Hematopoietic multipotent progenitor cell (in vitro differentiated cells): ENCODE measurements around the gene FOXM1. TPM values are rescaled to one million over a fixed set of nuclear protein-coding genes. Genes with fewer than 3 reads are reported as not detected.

Experiments
- DNase-seq, 3 donors: peaks; one replicate each; pipeline ENCODE4 v3.0.0-alpha.2; 2011 to 2015; ENCODE audit warnings: low read depth in 2 of 3, low spot score in 2 of 3
- total RNA-seq: library from RNA; depleted of rRNA; stranded (reverse); fragments of >200 nt; gene quantifications from one replicate; pipeline ENCODE4 v1.2.3, GENCODE V29; 2012

Gene FOXM1
- total RNA-seq, 1 donor: 4.0 TPM

- no peak for DNase-seq
Measured at GRCh38 chr12:2844786-2845185, 32.2 kb downstream of the FOXM1 start.

- no peak for DNase-seq
Measured at GRCh38 chr12:2842948-2843347, 34.0 kb downstream of the FOXM1 start.

DNA sequence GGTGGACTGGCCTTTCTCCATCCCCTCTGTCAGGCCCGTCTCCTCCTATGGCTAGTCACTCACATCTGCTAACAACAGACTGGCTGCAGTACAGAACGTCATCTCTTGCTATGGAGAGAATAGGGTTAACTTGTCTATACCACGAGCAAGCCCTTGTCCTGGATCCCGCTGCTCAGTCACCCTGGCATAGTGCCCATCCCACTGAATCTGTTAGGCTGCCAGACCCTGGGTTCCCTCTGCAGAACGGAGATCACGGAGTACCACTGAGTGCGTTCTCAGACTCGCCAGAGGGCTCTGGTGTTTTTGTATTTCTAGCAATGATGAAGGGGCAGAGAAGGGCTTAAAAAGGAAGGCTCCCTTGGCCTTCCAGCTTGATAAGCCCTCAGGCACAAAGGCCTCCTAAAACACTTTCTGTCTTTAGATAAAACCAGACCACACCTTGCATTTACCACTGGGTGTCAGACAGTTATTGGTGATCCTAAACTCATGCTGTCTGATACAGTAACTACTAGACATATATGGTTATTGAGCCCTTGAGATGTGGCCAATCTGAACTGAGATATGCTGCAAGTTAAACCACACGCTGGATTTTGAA, 35.8 kb downstream of the FOXM1 start:
- DNase-seq: no peak

DNA sequence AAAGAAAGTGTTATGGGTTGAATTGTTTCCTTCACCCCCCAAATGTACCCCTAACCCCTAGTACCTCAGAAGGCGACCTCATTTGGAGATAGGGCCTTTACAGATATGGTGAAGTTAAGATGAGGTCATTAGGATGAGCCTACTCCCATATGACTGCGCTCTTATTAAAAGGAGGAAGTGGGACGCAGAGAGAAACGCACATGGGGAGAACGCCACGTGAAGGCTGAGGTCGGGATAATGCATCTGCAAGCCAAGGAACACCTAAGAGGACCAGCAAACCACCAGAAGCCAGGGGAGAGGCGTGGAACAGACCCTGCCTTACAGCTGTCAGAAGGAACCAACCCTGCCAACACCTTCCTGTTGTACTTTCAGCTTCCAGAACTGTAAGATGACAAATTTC, 40.4 kb downstream of the FOXM1 start:
- no peak for DNase-seq

GRCh38 chr12:2835691-2836403, 41.1 kb downstream of the FOXM1 start:
- no peak for DNase-seq

GRCh38 chr12:2834581-2835491, 42.1 kb downstream of the FOXM1 start, which contains the start of gene NRIP2:
TSS of gene NRIP2 (minus strand) at chr12:2835035. CDS start at chr12:2834983, 52 bp downstream.
- peak in 2 of 3 donors; percentile 5 to 17 for DNase-seq

GRCh38 chr12:2833810-2834209, 43.2 kb downstream of the FOXM1 start:
- no peak for DNase-seq

- no peak for DNase-seq
Measured at GRCh38 chr12:2833327-2833726, 43.6 kb downstream of the FOXM1 start.

DNA sequence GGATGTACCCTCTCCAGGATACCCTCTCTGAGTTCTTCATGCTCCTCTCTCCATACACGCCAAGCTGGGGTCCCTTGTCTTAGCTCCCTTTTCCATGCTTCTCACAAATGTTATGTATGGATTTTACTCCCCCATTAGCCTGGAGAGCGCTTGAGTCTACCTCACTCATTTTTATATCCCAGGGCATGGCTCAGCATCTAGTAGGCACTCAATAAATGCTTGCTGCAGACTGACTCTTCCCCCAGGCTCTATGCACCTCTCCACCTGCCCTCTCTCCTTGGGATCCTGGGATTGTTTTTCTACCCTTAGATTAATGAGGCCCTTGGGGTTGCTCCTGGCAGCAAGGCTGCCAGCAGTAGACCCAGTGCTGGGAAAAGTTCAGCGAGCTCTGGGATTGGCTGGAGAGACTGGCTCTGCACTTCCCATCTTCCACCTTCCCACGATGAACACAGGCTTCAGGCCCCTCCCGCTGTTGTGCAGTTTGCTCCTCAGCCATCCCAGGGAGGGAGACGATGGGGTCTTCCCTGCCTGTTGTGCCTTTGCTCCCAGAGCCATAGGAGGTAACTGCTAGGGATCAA, 44.3 kb downstream of the FOXM1 start:
- no peak for DNase-seq

DNA sequence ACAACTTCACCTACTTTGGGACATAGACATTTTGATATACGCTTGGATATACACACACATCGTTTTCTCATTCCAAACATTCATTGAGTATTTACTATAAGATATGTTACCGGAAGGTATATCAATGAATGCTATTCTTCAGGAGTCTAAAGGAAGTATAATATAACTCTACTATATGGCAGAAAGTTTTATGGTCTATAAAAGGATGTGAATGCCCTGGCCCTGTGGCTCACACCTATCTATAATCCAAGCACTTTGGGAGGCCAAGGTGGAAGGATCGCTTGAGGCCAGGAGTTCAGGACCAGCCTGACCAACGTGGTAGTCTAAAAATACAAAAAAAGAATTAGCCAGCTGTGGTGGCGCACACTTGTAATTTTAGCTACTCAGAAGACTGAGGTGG, 47.7 kb downstream of the FOXM1 start:
- DNase-seq: no peak

DNA sequence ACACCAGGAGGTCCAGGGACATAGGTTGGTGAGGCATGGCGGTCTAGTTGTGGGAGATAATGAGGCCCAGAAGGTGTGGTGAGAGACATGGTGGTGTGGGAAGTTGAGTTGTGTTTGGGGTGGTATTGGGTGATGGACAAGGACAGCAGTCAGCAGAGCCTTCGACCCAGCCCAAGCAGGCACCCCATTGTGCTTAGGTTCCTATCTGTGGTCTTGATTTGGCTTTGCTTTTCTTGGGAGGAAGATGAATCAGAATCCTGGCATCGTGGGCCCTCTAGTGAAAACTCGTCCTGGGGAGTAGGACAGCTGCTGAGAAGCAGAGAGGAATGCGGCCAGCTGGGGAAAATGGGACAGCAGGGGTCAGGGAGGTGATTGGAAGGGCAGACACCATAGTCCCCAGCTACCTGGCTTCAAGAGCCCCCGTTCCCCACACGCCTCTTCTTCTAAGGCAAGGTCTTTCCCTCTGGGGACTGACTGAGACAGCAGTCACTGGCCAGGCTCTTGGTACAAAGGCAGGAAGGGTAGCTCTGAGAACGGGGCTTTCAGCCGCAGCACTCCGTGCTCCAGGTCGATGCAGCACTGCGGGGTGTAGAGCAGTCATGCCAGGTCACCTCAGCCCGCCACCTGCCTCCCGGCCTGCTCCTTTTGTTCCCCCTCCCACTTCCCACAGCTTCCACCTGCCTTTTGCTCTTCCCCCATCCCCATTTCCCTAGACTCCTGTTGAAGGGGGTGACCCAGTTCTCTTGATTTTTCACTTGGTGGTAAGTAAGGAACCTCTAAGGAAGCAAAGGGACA, 50.1 kb downstream of the FOXM1 start:
- no peak for DNase-seq

DNA sequence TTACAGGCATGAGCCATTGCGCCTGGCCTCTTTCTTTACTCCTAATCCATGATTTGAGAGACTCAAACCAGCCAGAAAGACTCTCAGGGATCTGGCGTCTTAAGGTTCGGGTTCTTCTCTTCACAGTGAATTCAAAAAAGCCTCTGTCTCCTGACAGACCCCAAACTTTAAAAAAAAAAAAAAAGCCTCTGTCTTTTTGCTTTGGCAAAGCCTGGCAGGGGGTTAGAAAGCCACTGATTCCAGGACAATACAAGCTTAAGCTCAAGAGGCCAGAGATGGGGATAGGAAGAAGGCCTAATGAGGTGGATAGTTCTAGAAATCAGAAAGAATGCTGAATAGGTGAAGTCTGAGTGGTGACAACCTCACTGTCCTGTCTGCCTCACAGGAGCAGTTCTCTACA, 50.9 kb downstream of the FOXM1 start:
- no peak for DNase-seq

- DNase-seq: no peak
Measured at GRCh38 chr12:2825132-2825531, 51.8 kb downstream of the FOXM1 start.

GRCh38 chr12:2824541-2824940, 52.4 kb downstream of the FOXM1 start:
- DNase-seq: no peak

DNA sequence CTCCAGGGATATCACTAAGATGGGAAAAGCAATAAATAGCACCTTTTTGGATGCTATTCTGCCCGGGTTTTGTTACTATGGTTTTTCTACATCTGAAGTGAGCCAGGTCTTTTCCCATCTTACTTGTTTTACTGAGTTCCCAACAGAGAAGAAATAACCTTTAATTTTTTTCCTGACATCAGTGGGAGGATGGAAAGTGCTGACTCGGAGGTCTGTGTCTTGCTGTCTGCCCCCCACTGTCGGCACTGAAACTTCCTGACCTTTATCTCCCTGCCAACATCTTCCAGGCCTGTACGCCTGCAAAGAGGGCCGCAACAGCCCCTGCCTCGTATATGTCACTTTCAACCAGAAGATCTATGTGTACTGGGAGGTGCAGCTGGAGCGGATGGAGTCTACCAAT, 53.5 kb downstream of the FOXM1 start:
- no peak for DNase-seq

DNA sequence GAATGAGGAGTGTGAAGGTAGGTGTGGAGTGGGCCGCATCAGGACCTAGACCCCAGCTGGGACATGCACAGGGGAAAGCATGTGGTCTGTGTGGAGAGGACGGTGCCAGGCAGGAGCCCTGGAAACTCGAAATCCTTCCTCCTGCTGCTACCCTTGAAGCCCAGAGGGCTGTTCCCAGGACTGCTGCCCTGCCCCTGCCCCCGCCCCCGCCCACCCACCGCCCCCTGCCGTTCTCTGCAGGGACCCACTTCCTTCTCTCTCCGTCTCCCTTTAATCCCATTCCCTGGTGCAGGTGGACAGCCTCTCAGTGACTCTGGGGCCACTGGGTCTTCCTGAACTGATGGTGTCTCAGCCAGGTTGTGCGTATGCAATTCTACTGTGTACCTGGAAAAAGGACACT, 56.5 kb downstream of the FOXM1 start:
- no peak for DNase-seq

- no peak for DNase-seq
Measured at GRCh38 chr12:2819810-2820209, 57.2 kb downstream of the FOXM1 start.

GRCh38 chr12:2813214-2814185, 63.5 kb downstream of the FOXM1 start:
- DNase-seq: peak in 2 of 3 donors; percentile 66 to 84
